ENCODE data around the gene GFOD2. TPM values are rescaled to one million over a fixed set of nuclear protein-coding genes. Genes with fewer than 3 reads are reported as not detected.
A peak's percentile ranks its signal among the peaks of the same experiment; 100 is the strongest.

The GFOD2 gene
- total RNA-seq, 4 donors from 2014 or later, result 21.9 to 32.2 (median 24.3) TPM

DNA sequence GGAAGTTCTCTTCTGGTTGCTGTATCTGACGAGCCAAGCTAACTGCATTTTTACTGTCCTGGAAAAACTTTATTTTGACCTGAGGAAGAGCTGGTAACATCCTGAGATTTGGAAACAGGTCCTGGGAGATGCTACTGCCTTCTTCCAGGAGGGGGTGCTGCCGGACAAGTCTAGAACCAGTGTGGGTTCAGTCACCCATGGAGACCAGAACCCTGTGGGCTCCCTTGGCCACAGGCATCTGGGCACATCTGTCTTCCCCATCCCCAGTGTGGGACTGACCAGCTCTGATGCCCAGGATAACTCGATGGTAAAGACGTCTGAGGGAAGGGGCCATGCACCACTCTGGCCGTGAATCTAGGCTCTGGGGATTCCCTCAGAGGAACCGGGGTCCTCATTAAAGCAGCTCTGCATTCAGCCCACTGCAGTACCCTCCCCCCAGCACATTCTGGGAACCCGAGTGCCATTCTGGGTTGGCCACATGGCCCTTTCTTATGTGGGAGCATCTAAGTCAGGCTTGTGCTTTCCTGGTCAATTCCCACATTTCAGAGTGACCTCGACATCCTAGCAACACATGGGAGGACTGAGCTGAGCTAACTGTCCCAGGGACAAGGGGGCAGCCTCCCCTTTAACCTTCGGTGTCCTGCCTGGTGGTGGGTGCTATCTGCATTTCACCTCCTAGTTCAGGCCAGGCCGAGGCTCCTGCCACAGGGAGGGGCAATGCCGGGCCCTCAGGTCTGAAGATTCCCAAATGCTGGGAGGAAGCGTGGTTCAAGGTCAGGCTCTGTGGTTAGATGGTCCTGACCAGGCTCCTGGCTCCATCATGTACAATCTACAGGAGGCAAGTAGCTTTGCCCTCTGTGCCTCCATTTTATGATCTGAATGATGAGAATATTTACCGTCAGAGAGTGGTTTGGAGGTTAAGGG, 46.1 kb downstream of the GFOD2 start:
- Histone ChIP-seq H3K36me3 (no peaks in the 10 kb centered on the region), H3K9me3 (no peaks in the 10 kb centered on the region), H3K27ac (peak overlapping the region; percentile 73 to 84 (median 82)), H3K4me3 (no peak overlapping the region), H3K4me1 (peaks cover 27 to 53% (median 40%) of the 10 kb centered on the region in 4 donors), H3K27me3 (no peaks in the 10 kb centered on the region)
- 44% methylated on average over 13 of the region's 13 CpGs; no CpG with 5 or more reads in 1 of the 2 donors for WGBS, 2 donors (ENCODE audit: low coverage in 1 of 2)
- in situ Hi-C loops (cut with MboI; ENCODE audit: low pct_ligation_motif_present in 1 of 4, low pct_unique_long_range_greater_than_20kb in 1 of 4, low sequenced_read_pairs in 3 of 4) (loop anchor here in 3 of 4 donors (10.0 to 25.0 kb wide), 2 partner anchors 111 to 142 kb away; partner anchors contain the start of gene CTCF (in 2 of the 3)), intact Hi-C loops (cut with DNase I; ENCODE audit: low total_unique reads) (no loop called here)
- TF ChIP-seq, protein P1, sequence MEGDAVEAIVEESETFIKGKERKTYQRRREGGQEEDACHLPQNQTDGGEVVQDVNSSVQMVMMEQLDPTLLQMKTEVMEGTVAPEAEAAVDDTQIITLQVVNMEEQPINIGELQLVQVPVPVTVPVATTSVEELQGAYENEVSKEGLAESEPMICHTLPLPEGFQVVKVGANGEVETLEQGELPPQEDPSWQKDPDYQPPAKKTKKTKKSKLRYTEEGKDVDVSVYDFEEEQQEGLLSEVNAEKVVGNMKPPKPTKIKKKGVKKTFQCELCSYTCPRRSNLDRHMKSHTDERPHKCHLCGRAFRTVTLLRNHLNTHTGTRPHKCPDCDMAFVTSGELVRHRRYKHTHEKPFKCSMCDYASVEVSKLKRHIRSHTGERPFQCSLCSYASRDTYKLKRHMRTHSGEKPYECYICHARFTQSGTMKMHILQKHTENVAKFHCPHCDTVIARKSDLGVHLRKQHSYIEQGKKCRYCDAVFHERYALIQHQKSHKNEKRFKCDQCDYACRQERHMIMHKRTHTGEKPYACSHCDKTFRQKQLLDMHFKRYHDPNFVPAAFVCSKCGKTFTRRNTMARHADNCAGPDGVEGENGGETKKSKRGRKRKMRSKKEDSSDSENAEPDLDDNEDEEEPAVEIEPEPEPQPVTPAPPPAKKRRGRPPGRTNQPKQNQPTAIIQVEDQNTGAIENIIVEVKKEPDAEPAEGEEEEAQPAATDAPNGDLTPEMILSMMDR (IDR thresholded peaks at IDR 0.05), result peak; percentile 64 to 84 (median 74)
- TF ChIP-seq POLR2A (IDR thresholded peaks at IDR 0.05), result no peak
- DNase-seq, result peak; percentile 79

DNA sequence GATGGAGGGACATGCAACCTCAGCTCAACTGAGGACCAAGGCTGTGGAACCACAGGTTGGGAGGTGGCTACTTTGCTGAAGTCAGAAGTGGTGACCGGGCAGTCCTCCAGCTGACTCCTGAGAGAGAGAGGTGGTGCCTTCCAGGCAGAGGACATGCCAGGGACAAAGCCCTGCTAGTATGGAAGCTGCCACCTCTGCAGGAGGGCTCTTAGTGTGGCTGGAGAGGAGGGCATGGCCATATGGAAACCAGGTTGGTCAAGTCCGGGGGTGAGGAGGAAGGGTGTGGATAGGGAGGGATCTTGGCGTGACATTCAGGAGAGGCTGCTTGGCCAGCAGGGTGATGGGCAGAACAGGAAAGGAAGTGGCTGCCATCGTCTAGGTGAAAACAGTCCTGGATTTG, 46.8 kb downstream of the GFOD2 start:
- in situ Hi-C loops (cut with MboI; ENCODE audit: low pct_ligation_motif_present in 1 of 4, low pct_unique_long_range_greater_than_20kb in 1 of 4, low sequenced_read_pairs in 3 of 4) (loop anchor here in 3 of 4 donors (10.0 to 25.0 kb wide), 2 partner anchors 110 to 142 kb away; partner anchors contain the start of gene CTCF (in 2 of the 3)), intact Hi-C loops (cut with DNase I; ENCODE audit: low total_unique reads) (no loop called here)
- TF ChIP-seq EP300 (IDR thresholded peaks at IDR 0.05; ENCODE audit: low read depth) (no peak), POLR2A (IDR thresholded peaks at IDR 0.05) (no peak), POLR2AphosphoS5 (IDR thresholded peaks at IDR 0.05) (no peak)
- TF ChIP-seq, protein P1 (IDR thresholded peaks at IDR 0.05), result no peak
- Histone ChIP-seq H3K27ac (peak overlapping the region in 1 of 4 donors; percentile 73), H3K36me3 (no peaks in the 10 kb centered on the region), H3K9me3 (no peaks in the 10 kb centered on the region), H3K4me3 (no peak overlapping the region), H3K4me1 (peaks cover 27 to 53% (median 41%) of the 10 kb centered on the region in 4 donors), H3K27me3 (no peaks in the 10 kb centered on the region)
- 28 to 35% methylated on average over 4 of the region's 4 CpGs for WGBS, 2 donors (ENCODE audit: low coverage in 1 of 2)
- no peak for DNase-seq

DNA sequence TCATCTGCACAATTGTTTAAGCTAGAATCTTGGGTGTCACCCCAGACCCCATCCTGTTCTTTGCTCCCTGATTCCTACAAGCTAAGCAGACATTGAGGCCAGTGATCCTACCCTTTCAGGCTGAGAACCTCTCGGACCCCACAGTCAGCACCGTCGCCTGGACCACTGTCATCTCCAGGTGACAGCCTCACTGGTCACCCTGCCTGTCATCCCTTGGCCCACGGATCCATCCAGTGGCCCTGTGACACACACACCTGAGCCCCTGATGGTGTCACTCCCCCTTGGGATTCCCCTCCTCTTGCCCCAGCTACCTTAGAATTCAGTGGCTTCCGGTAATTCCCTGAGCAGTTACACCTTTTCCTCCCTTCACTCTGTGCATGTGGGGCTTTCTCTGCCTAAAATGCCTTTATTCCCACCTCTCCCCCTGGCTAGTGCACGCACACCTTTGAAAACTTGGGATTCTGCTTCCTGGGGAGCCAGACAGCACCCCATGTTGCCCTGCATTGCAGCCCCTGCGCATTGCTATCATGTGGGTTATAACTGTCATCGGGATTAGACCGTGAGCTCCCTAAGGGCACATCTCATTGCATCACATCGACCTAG, 49.5 kb downstream of the GFOD2 start:
- Histone ChIP-seq H3K4me1 (peaks cover 32 to 49% (median 44%) of the 10 kb centered on the region in 4 donors), H3K27ac (no peak overlapping the region), H3K4me3 (no peak overlapping the region), H3K9me3 (no peaks in the 10 kb centered on the region), H3K27me3 (no peaks in the 10 kb centered on the region), H3K36me3 (no peaks in the 10 kb centered on the region)
- in situ Hi-C loops (cut with MboI; ENCODE audit: low pct_ligation_motif_present in 1 of 4, low pct_unique_long_range_greater_than_20kb in 1 of 4, low sequenced_read_pairs in 3 of 4) (loop anchor here in 3 of 4 donors (10.0 to 25.0 kb wide), 3 partner anchors 107 to 145 kb away; partner anchors contain the start of genes CTCF (in 2 of the 3) and RIPOR1 (in 1 of the 3)), intact Hi-C loops (cut with DNase I; ENCODE audit: low total_unique reads) (loop anchor here (5.0 kb wide), 1 partner anchor 147 kb away; no protein-coding TSS in a partner anchor)
- TF ChIP-seq POLR2A (IDR thresholded peaks at IDR 0.05) (no peak), EP300 (IDR thresholded peaks at IDR 0.05; ENCODE audit: low read depth) (no peak), POLR2AphosphoS5 (IDR thresholded peaks at IDR 0.05) (no peak)
- TF ChIP-seq, protein P1 (IDR thresholded peaks at IDR 0.05), result no peak
- no peak for DNase-seq
- WGBS, 2 donors (ENCODE audit: low coverage in 1 of 2), result 86% methylated on average over 10 of the region's 10 CpGs; no CpG with 5 or more reads in 1 of the 2 donors

All from transverse colon (tissue), 4 donors.